Calu3 (cell line): ENCODE measurements around the gene UBE2O. TPM values are rescaled to one million over a fixed set of nuclear protein-coding genes. Genes with fewer than 3 reads are reported as not detected.
A peak's percentile ranks its signal among the peaks of the same experiment; 100 is the strongest.

Experiments
- BruUV-seq: library from RNA; stranded (reverse); fragments of 400-500 nt; replicated peaks from 2 replicates; lab custom pipeline; 2021; lab: Mats Ljungman, UMichigan
- CTCF ChIA-PET: fragments of 300-600 bp; sonication (Branson Sonifier 250); formaldehyde crosslinking; loops from one replicate; lab custom pipeline; 2022; ENCODE audit warnings: antibody characterized with exemption; lab: Charles Lee
- DNase-seq: peaks from one replicate; pipeline ENCODE4 v3.0.0; 2022
- H3K27ac Mint-ChIP-seq: one replicate; pipeline ENCODE4 v1.8.0; 2022; ENCODE audit warnings: mixed read lengths; ENCODE audit not compliant: unreplicated experiment
- H3K27me3 Mint-ChIP-seq: one replicate; pipeline ENCODE4 v1.8.0; 2022; ENCODE audit warnings: mixed read lengths; ENCODE audit not compliant: unreplicated experiment
- H3K36me3 Mint-ChIP-seq: one replicate; pipeline ENCODE4 v1.8.0; 2022; ENCODE audit warnings: mild to moderate bottlenecking, moderate library complexity, mixed read lengths; ENCODE audit not compliant: insufficient read depth, unreplicated experiment
- H3K4me1 Mint-ChIP-seq: one replicate; pipeline ENCODE4 v1.8.0; 2022; ENCODE audit warnings: mild to moderate bottlenecking, low read depth, mixed read lengths; ENCODE audit not compliant: unreplicated experiment
- H3K4me3 Mint-ChIP-seq: one replicate; pipeline ENCODE4 v1.8.0; 2022; ENCODE audit warnings: mild to moderate bottlenecking, low read depth, moderate library complexity, mixed read lengths; ENCODE audit not compliant: unreplicated experiment
- H3K9me3 Mint-ChIP-seq: one replicate; pipeline ENCODE4 v1.8.0; 2022; ENCODE audit warnings: low read depth, mixed read lengths; ENCODE audit not compliant: unreplicated experiment
- CTCF ChIP-seq: fragments of 200-600 bp; IDR thresholded peaks from one replicate; pipeline ENCODE4 v1.8.0; 2022; ENCODE audit warnings: antibody characterized with exemption; ENCODE audit not compliant: unreplicated experiment
- intact Hi-C: fragments of 100-400 bp; cut with micrococcal nuclease; formaldehyde crosslinking; loops from one replicate; pipeline ENCODE4 v1.10.0; 2022; ENCODE audit not compliant: unreplicated experiment
- total RNA-seq: library from RNA; stranded (reverse); gene quantifications from 2 replicates; pipeline ENCODE4 v1.2.3, GENCODE V29; 2022

UBE2O gene
- total RNA-seq, 1 experiment from 2014 or later: 29.0 TPM

DNA sequence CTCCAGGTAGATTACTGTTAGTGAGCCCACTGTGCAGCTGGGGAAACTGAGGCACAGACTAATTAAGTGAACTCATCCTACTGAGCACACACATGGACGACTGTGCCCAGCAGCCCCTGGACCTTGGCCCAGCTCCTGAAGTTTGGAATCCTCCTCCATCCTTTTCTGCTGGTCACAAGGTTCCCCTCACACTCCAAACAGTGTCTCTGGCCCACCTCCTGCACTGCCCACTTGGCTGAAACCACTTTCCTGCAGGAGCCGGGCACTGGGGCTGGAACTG, 44.7 kb upstream of the UBE2O start:
- intact Hi-C loops: no loop called here
- no peak for TF ChIP-seq CTCF
- CTCF ChIA-PET: no interaction called here
- no peak overlapping the region for H3K27ac Mint-ChIP-seq
- peaks cover 55% of the 10 kb centered on the region for H3K4me1 Mint-ChIP-seq
- BruUV-seq: no TSS peak
- DNase-seq: no peak
- no peaks in the 10 kb centered on the region for H3K27me3 Mint-ChIP-seq
- no peak overlapping the region for H3K4me3 Mint-ChIP-seq
- H3K36me3 Mint-ChIP-seq: peaks cover 26% of the 10 kb centered on the region
- H3K9me3 Mint-ChIP-seq: no peaks in the 10 kb centered on the region

GRCh38 chr17:76496464-76496863, 43.5 kb upstream of the UBE2O start:
- no TSS peak for BruUV-seq
- H3K4me1 Mint-ChIP-seq: peaks cover 54% of the 10 kb centered on the region
- TF ChIP-seq CTCF: no peak
- H3K27me3 Mint-ChIP-seq: no peaks in the 10 kb centered on the region
- DNase-seq: no peak
- no peak overlapping the region for H3K27ac Mint-ChIP-seq
- H3K9me3 Mint-ChIP-seq: no peaks in the 10 kb centered on the region
- H3K36me3 Mint-ChIP-seq: peaks cover 17% of the 10 kb centered on the region
- intact Hi-C loops: no loop called here
- no peak overlapping the region for H3K4me3 Mint-ChIP-seq
- CTCF ChIA-PET: interaction anchor here (0.8 kb wide), 1 partner anchor 27 kb away, joined by 9 read pairs; no protein-coding TSS in a partner anchor

DNA sequence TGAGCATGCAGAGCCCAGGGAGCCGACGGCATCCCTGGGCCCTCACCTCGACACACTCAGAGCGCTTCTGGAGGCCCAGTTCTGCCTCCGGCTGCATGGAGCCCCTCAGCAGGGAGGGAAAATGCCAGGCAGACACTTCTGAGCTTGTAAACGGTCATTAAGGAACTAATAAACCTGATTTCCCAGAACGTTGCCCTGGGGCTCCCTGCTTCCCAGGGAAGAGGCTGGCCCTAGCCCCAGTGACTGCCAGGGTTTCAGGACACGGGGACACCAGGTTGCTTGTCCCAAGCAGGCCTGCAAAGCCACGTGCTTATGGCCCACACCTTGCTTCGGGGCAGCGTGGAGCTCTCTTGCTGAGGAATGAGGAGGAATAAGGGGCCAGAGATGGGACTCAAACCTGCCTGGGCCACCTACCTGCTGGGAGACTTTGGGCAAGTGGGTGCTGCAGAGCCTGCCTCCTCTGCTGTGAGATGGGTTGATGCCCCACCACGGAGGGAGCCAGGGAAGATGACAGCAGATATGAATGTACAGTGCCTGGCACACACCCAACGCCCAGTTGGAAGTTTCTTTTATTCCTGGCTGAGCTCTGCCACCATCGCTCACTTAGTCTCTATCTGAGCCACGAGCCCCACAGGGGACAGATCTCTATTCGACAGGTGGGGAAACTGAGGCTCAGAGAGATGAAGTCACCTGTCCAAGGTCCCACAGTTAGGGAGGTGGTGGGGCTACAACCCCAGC, 42.9 kb upstream of the UBE2O start:
- Mint-ChIP-seq H3K9me3 (no peaks in the 10 kb centered on the region), H3K4me1 (peaks cover 51% of the 10 kb centered on the region), H3K27me3 (no peaks in the 10 kb centered on the region), H3K27ac (no peak overlapping the region), H3K36me3 (peaks cover 11% of the 10 kb centered on the region), H3K4me3 (no peak overlapping the region)
- BruUV-seq: no TSS peak
- intact Hi-C loops: no loop called here
- CTCF ChIA-PET: no interaction called here
- DNase-seq: no peak
- no peak for TF ChIP-seq CTCF

- Mint-ChIP-seq H3K27me3 (no peaks in the 10 kb centered on the region), H3K9me3 (no peaks in the 10 kb centered on the region), H3K36me3 (no peaks in the 10 kb centered on the region), H3K4me1 (peaks cover 30% of the 10 kb centered on the region), H3K27ac (peak overlapping the region; percentile 58), H3K4me3 (peak overlapping the region; percentile 24)
- DNase-seq: no peak
- BruUV-seq: no TSS peak
- CTCF ChIA-PET: interaction anchor here (0.6 to 1.5 kb wide), 3 partner anchors 8 to 140 kb away, joined by 3 to 5 read pairs (median 3); partner anchors contain the start of genes PRPSAP1 and RHBDF2
- TF ChIP-seq CTCF: no peak
- intact Hi-C loops: no loop called here
Measured at GRCh38 chr17:76493505-76494167, 40.7 kb upstream of the UBE2O start.
